Astrocyte of the spinal cord (primary cell): Measurements from ENCODE around the gene AUTS2.

ENCODE experiments used
- DNase-seq: peaks from one replicate; pipeline ENCODE4 v3.0.0; 2011; ENCODE audit warnings: low read depth, low spot score
- H3K4me3 ChIP-seq: 2 replicates; pipeline ENCODE4 v1.5.1; 2011; ENCODE audit warnings: low read depth, mild to moderate bottlenecking, low read length, moderate library complexity
- in situ Hi-C: cut with HindIII; loops from 2 replicates; pipeline ENCODE4 v1.10.0; 2017; ENCODE audit warnings: low sequenced_read_pairs
- TF ChIP-seq, protein P1 (sequence below): IDR thresholded peaks from 2 replicates; pipeline ENCODE4 v1.5.1; 2012; ENCODE audit warnings: low read depth, mild to moderate bottlenecking, low read length, inconsistent platforms

AUTS2 gene

GRCh38 chr7:69742237-69742636 is 144.0 kb downstream of the AUTS2 start:
- in situ Hi-C loops: no loop called here
- no peak overlapping the region for H3K4me3 ChIP-seq
- no peak for DNase-seq
- TF ChIP-seq, protein P1, sequence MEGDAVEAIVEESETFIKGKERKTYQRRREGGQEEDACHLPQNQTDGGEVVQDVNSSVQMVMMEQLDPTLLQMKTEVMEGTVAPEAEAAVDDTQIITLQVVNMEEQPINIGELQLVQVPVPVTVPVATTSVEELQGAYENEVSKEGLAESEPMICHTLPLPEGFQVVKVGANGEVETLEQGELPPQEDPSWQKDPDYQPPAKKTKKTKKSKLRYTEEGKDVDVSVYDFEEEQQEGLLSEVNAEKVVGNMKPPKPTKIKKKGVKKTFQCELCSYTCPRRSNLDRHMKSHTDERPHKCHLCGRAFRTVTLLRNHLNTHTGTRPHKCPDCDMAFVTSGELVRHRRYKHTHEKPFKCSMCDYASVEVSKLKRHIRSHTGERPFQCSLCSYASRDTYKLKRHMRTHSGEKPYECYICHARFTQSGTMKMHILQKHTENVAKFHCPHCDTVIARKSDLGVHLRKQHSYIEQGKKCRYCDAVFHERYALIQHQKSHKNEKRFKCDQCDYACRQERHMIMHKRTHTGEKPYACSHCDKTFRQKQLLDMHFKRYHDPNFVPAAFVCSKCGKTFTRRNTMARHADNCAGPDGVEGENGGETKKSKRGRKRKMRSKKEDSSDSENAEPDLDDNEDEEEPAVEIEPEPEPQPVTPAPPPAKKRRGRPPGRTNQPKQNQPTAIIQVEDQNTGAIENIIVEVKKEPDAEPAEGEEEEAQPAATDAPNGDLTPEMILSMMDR: no peak

DNA sequence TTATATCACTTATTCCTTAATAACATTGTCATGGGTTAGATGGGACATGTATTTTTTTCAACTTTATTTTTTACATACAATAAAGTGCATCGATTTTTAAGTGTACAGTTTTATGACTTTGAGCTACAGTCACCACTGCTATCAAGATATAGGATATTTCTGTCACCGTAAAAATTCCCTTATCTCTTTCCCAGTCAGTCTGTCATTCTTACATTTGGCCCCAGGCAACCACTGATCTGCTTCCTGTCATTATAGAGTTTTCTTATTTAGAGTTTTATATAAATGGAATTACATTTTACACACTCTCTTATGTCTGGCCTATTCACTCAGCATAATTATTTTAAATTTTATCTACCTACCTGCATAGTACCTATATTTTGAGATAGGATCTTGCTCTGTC is 145.2 kb downstream of the AUTS2 start:
- in situ Hi-C loops: no loop called here
- H3K4me3 ChIP-seq: no peak overlapping the region

DNA sequence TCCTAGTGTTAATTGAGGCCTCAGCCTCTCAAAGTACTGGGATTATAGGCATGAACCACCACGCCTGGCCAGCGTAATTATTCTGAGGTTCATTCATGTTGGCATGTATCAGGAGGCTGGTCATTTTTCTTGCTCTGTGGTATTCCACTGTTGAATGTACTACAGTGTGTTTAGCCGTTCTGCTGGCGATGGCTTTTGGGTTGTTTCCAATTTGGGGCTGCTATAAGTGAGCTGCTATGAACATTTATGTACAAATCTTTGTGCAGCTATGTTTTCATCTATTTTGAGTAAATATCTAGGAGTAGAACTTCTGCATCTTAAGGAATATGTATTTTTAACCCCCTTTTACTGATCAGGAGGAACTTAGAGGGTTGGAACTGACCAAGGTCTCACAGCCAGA is 145.8 kb downstream of the AUTS2 start:
- DNase-seq: no peak

More for the DNA sequence above, 145.2 kb downstream of the AUTS2 start:
- DNase-seq: no peak
- TF ChIP-seq, protein P1: no peak

DNA sequence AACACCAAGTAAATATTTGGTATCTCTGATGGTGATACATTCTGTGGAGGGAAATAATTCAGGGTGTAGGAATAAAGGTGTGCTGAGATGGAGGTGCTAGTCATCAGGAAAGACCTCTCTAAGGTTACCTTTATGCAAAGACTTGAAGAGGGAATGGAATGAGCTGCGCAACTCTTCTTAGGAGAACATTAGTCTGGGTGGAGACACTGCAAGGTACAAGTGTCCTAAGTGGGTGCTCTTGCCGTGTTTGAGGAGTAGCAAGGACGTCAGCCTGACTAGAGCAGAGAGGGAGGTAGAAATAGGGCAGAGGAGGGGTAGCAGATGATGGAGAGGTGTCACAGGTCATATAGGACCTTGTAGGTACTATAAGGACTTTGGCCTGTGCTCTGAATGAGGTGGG is 148.1 kb downstream of the AUTS2 start:
- in situ Hi-C loops: no loop called here
- no peak for DNase-seq
- TF ChIP-seq, protein P1: no peak
- H3K4me3 ChIP-seq: no peak overlapping the region

More for the DNA sequence above, 145.8 kb downstream of the AUTS2 start:
- no peak overlapping the region for H3K4me3 ChIP-seq
- TF ChIP-seq, protein P1: no peak
- in situ Hi-C loops: no loop called here

DNA sequence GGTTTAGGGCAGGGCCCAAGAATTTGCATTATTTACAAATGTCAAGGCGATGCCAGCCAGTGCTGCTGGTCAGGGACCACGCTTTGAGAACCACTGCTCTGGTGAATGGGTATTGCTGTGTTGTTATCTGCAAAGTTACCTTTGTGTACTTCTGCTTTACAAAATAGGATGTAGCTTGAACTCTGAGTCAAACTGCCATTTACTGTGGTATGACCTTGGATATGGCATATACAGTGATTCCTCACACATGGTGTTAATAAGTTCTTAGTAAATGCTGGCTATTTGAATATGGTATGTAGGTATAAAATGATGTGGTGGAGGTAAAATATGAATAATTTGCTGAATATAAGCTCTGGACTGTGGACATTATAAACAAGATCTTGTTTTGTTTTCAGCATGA is 148.9 kb downstream of the AUTS2 start:
- no peak overlapping the region for H3K4me3 ChIP-seq
- in situ Hi-C loops: no loop called here
- TF ChIP-seq, protein P1: no peak
- DNase-seq: no peak

- no peak overlapping the region for H3K4me3 ChIP-seq
- TF ChIP-seq, protein P1: no peak
- no peak for DNase-seq
- in situ Hi-C loops: no loop called here
Measured at GRCh38 chr7:69748530-69748929, 150.3 kb downstream of the AUTS2 start.
